NCI-H1417 (cell line): Measurements from ENCODE around the gene NNT.
"Not testable (repeated sequence)": the region's sequence is repeated elsewhere in the genome, so short reads cannot be mapped to it uniquely, and the experiment has no call there.

Source experiments
- DNase-seq, 3 experiments: peaks; one replicate each; lab custom pipeline; 2025; lab: John Stamatoyannopoulos, UW

The NNT gene

DNA sequence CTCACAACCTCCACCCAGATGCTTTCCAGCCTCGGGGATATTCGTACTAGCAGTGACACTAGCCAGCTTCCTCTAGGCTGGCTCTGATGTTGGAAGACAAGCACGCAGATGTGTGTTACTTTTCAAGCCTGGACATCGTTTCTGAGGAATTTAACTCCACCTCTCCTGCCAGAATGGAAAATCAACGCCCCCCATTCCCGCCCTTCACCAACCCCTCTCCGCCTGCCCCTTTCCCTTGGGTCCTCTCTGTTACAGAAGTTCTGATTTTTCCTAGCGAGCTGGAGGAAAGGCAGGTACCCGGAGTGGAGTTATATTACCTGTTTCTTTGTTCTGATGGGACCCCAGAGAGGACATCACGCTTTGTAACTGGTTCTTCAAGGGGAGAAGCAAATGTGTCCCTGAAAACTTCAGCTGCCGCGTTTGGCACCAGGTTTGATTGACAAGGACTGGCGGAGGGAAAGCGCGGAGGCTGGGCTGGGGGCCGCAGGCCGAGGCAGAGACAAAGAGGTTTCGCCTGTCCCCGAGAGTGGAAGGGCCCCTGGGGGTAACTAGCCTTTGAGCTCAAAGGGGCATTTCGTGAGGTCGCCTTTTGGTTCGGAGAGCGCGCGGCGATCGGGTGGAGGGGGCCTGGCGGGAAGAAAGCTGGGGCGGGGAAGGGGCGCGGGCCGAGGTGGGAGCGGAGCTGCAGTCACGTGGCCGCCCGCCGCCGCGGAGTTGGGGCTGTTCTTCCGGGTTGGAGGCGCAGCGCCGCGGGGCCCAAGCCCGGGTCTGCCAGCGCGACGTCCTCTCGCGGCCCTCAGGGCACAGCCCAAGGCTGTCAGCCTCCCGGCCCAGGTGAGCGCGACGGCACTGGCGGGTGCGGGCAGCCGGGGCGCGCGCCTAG is at the start of gene NNT:
Gene NNT (plus strand): TSS at position 720 of the 883 bp plus-strand sequence. CDS start 6,016 bp downstream, outside the sequence.
- DNase-seq = peak; percentile 82 to 93 (median 92)

- no peak for DNase-seq
These were observed 49.6 kb upstream of the NNT start for GRCh38 chr5:43553381-43553780.

DNA sequence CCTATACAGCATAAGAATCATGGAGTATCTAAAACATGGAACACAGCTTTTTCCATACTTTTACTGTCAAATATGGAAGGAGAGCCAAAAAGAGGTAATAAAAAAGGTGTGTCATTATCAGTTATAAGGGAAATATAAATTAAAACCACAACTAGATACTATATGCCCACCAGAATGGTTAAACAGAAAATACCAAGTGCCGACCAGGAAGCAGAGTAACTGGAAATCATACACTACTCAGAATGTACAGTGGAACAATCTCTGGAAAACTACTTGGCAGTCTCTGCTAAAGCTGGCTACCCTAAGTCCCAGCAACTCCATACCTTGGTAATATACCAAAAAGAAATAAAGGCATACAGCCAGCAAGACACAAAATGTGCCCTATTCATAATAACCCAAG is 48.5 kb upstream of the NNT start:
- no peak for DNase-seq

DNA sequence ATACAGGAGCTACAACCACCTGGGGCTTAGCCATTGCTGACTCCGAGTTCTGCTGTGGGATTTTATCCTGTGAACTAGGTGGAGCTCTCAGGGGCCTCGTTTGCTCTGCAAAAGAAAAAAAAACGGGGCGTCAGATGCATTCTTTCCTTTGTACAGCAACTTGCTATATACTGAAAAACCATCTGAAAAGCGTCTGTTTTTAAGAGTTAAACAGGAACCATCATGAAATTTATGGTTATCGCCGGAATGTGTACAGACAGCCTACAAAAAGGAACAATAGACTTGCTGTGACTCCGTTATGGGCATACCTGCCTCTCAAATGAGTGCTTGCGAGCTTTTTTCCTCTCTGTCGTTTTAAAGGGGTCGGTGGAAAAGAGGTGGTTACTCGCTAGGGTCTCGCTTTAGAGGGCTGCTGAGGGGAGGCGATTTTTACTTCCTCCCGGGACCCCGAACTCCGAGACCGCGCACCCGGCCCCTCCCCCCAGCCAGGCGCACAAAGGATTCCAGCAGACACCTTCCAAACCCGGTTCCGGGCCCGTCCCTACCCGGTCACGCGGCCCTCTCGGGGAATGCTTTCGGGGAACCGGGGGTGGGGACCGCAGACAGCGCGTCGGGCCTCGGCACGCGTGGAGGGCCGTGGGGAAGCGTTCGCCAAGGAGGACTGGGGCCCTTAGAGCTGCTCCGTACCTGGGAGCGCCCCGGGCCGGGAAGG is 46.9 kb upstream of the NNT start:
- peak; percentile 58 to 89 (median 84) for DNase-seq

- DNase-seq = not testable (repeated sequence)
These were observed 46.4 kb upstream of the NNT start for GRCh38 chr5:43556607-43556856.

- peak; percentile 94 to 98 (median 96) for DNase-seq
These were observed 46.0 kb upstream of the NNT start, which contains the start of gene PAIP1 for GRCh38 chr5:43556857-43557542. TSS of gene PAIP1 (minus strand) at chr5:43557077. CDS start at chr5:43556846, 231 bp downstream.

- peak in 1 of 3 experiments; percentile 52 for DNase-seq
These were observed 42.9 kb upstream of the NNT start for GRCh38 chr5:43560128-43560527.

GRCh38 chr5:43561356-43561755 is 41.6 kb upstream of the NNT start:
- DNase-seq = no peak

DNA sequence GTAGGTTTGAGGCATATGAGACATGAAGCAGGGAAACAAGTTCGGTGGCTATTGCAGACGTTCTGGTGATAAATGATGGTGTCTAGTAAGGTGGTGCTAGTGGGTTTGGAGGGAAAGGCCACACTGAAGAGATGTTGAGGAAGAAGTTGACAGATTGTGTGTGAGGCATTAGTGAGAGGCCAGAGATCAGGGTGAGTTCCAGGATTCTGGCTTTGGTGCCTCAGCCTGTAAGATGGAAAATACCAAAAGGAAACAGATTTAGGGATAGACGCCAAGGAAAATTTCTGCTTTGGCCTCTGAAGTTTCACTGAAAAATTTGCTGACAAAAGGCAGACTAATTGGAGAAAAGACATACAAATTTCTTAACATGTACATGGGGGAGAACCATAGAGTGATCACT is 39.7 kb upstream of the NNT start:
- no peak for DNase-seq

DNA sequence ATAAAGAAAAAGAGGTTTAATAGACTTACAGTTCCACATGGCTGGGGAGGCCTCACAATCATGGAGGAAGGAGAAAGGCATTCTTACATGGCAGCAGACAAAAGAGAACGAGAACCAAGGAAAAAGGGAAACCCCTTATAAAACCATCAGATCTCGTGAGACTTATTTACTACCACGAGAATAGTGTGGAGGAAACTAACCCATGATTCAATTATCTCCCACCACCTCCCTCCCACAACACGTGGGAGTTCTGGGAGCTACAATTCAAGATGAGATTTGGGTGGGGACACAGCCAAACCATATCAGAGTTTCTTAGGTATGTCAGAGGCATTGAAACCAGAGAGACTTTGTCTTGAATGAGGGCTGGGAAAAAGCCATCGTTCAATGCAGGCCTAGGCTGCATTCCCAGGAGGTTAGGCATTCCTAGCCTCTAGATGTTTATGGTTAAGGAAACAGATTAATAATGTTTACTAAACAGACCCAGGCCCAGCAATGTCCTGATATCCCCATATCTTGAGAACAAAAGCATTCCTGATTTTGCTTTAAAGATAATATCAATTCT is 38.6 kb upstream of the NNT start:
- no peak for DNase-seq

DNA sequence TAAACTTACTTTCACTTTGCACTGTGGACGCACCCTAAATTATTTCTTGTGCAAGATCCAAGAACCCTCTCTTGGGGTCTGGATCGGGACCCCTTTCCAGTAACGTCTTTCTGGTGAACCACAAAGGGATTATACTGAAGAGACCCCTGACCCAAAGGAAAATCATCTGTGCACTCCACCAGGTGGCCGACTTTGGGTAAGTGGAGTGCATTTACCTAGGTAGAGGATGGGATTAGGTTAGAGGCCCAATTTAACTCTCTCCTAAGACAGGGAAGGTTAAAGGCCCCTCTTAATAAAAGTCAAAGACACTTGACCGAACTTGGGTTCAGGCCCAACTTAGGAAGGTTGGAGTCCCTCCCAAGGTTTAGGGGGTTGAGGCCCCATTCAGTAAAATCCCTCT is 37.9 kb upstream of the NNT start:
- DNase-seq = no peak

GRCh38 chr5:43567967-43568366 is 35.0 kb upstream of the NNT start:
- DNase-seq = no peak

DNA sequence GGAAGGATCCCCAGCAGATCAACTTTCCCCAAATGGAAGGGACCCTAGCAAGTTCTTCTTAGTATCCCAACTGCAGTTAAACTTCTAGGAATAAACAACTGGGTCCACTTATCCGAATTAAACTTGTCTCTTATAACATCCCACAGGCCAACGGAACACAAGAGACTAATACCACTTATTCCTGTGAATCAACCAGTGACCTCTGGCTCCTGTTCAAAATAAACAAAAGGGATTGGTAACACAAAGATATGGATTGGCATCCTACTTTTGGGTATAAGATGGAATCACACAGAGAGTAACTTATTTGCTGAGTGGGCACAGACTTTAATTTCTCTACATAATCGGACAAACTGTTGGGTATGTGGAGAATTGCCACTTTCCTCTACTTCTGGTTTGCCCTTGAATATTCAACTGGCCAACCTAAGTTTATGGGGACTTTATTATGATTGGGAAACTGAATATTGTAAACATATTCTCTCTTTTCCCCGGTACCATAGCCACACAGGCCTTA is 33.7 kb upstream of the NNT start:
- DNase-seq = no peak

DNA sequence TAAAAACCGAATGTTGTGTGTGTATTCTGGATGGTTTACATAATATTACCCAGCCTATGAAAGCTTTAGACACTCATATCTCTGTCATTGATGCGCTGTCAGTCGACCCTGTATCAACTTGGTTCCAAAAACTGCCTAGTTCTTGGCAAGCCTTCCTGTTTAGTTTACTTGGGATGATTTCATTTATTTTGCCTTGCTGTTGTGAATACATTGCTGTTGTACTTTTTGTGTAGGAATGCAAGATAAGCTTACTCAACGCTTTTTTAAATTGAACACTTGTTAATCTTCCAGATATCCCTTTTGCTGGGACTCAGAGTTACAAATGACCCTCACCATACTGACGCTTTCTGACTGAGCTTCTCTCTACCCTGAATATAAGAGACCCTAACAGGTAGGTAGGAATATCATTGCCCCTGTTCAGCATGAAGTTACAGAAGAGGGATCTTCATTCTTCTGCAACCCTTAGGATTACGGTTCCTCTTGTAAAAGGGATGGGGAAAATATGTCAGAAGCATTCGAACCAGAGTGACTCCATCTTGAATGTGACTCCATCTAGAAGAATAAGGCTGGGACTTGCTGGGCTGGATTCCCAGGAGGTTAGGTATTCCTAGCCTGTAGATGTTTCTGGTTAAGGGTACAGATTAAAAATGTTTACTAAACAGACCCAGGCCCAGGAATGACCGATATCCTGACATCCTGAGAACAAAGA is 32.4 kb upstream of the NNT start:
- DNase-seq = no peak

DNA sequence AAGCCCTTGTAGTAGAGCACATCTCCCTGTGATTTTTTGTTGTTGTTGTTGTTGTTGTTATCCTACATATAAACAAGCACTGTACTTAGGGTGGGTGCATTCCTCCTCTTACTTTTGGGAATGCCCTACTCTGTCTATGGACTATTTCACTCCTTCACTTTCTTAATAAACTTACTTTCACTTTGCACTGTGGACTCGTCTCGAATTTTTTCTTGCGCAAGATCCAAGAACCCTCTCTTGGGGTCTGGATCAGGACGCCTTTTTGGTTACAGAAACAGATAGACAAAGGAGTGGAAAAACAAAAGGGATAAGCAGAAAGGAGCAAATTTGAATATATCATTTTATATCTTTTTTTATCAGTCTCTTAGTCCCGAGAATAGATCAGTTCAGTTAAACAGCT is 31.7 kb upstream of the NNT start:
- DNase-seq = no peak

DNA sequence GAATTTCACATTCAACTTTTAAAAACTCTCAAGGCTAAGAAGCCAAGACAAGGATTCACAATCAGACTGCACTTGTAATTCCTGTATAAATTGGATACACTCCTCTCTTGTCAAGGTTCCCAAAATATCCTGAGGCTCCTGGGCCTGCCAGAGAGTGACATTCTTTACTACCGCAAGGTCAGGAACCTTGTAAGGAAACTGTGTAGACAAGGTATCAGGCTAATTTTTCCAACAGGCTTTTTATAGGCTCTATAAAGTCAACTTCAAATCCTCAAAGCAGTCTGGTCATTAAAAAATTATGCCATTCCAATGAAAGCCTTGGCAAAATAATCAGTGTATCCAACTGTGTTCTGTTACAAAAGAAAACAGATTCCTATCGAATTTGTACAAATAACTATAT is 30.6 kb upstream of the NNT start:
- no peak for DNase-seq

DNA sequence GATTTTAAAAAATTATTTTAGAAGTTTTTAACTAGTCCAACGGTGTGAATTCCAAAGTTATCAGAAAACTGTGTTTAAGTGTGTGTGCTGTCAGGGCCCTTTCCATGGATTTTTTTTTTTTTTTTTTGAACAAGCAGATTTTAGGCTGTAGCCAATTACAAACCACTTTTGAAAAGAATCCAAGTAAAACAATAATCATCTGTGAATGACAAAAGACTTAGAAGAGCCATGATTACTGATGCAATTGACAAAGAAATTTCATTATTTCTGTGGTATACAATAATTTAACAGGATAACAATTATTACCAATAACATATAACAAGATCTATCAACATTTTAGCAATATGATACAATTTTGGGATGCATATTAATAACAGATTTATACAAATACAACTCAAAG is 29.9 kb upstream of the NNT start:
- peak in 1 of 3 experiments; percentile 10 for DNase-seq

- DNase-seq = peak in 1 of 3 experiments; percentile 37
These were observed 22.4 kb upstream of the NNT start for GRCh38 chr5:43580402-43581210.

- no peak for DNase-seq
These were observed 21.6 kb upstream of the NNT start for GRCh38 chr5:43581398-43581797.

DNA sequence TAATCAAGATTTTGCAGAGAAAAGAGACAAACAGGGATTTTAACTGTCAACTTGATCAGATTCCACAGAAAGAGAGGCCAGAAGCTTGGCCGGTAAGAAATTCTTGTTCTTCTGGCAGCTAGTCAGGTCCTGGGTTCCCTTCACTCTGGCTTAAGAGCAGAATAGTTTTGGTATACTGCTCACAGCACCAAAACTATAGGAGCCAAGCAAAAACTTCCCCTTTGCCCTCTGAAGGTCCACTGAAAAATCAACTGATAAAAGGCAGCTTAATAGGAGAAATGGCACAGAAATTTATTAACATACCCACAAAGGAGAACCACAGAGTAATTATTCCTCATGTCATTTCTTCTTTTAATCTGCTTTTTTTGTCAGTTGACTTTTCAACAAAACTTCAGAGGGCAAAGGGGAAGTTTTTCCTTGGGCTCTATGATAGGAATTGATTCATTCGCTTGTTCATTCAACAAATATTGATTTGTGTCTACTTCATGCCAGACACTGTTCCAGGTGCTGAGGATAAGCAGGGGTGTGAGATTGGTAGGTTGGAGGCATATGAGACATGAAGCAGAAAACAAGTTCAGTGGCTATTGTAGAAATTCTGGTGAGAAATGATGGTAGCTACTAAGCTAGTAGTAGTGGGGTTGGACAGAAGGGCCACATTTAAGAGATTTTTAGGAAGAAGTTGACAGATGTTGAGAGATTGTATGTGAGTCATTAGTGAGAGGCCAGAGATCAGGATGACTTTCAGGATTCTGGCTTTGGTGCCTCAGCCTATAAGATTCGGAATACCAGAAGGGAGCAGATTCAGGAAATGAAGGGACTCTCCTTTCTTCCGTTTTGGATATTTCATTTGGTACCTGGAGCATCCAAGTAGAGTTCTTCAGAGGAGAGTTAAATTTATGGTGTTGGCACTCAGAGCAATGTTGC is 20.6 kb upstream of the NNT start:
- no peak for DNase-seq
